Endodermal cell (in vitro differentiated cells): ENCODE measurements around the gene QSOX1. TPM values are rescaled to one million over a fixed set of nuclear protein-coding genes. Genes with fewer than 3 reads are reported as not detected.

Experiments used
- DNase-seq: peaks from one replicate; pipeline ENCODE4 v3.0.0-alpha.2; 2017
- H3K27ac ChIP-seq: 2 replicates; pipeline ENCODE4 v1.5.1; 2013; ENCODE audit warnings: mild to moderate bottlenecking, low read depth, low read length, moderate library complexity
- H3K27me3 ChIP-seq: 2 replicates; pipeline ENCODE4 v1.6.1; 2013; ENCODE audit warnings: mild to moderate bottlenecking, low read length, moderate library complexity; ENCODE audit not compliant: insufficient read depth, control insufficient read depth, poor library complexity, severe bottlenecking
- H3K36me3 ChIP-seq: 2 replicates; pipeline ENCODE4 v1.7.0; 2013; ENCODE audit warnings: mild to moderate bottlenecking, low read length, moderate library complexity; ENCODE audit not compliant: control insufficient read depth, insufficient read depth
- H3K4me1 ChIP-seq: one replicate; pipeline ENCODE4 v1.7.0; 2013; ENCODE audit warnings: low read length; ENCODE audit not compliant: control insufficient read depth, insufficient read depth
- H3K4me3 ChIP-seq: 2 replicates; pipeline ENCODE4 v1.5.1; 2013; ENCODE audit warnings: mild to moderate bottlenecking, low read length, moderate library complexity
- H3K9ac ChIP-seq: 2 replicates; pipeline ENCODE4 v1.6.1; 2013; ENCODE audit warnings: mild to moderate bottlenecking, low read length, moderate library complexity; ENCODE audit not compliant: poor library complexity, severe bottlenecking; ENCODE audit errors: extremely low read depth
- H3K9me3 ChIP-seq: 2 replicates; pipeline ENCODE4 v1.6.1; 2013; ENCODE audit warnings: mild to moderate bottlenecking, low read length, moderate library complexity; ENCODE audit not compliant: control insufficient read depth
- H3K27ac Mint-ChIP-seq: 2 replicates; pipeline ENCODE4 v1.8.0; 2020; ENCODE audit warnings: mixed read lengths
- H3K27me3 Mint-ChIP-seq: 2 replicates; pipeline ENCODE4 v1.8.0; 2021; ENCODE audit warnings: mild to moderate bottlenecking, mixed read lengths; ENCODE audit not compliant: insufficient read depth
- H3K36me3 Mint-ChIP-seq: 2 replicates; pipeline ENCODE4 v1.8.0; 2020; ENCODE audit warnings: low read depth, mixed read lengths
- H3K4me1 Mint-ChIP-seq: 2 replicates; pipeline ENCODE4 v1.8.0; 2020; ENCODE audit warnings: mixed read lengths
- H3K4me3 Mint-ChIP-seq: 2 replicates; pipeline ENCODE4 v1.8.0; 2020; ENCODE audit warnings: mild to moderate bottlenecking, moderate library complexity, mixed read lengths
- H3K9me3 Mint-ChIP-seq: 2 replicates; pipeline ENCODE4 v1.8.0; 2020; ENCODE audit warnings: mild to moderate bottlenecking, mixed read lengths
- CTCF ChIP-seq: fragments of 200-600 bp; sonication (generic); conservative IDR thresholded peaks from 2 replicates; pipeline ENCODE4 v1.5.0; 2021; ENCODE audit warnings: antibody characterized with exemption, mild to moderate bottlenecking
- WGBS, 2 experiments: methylation state at CpG; one replicate each; pipeline versions ENCODE4 v1.1.5 to v1.1.7; 2013; ENCODE audit warnings: missing lambda C conversion rate in 2 of 2, mixed read lengths in 1 of 2; ENCODE audit not compliant: insufficient coverage in 1 of 2, insufficient read length in 1 of 2; 5-methylcytosine and 5-hydroxymethylcytosine counted together
- total RNA-seq, 2 donors: library from RNA; stranded (reverse); fragmentation: NEBNext Ultra II Directional in 1 of 2; extraction: Animal tissue kit (Norgen Biotek cat#: 25700) in 1 of 2; gene quantifications; 2 replicates in 1 of 2; 3 replicates in 1 of 2; pipeline ENCODE4 v1.2.1, GENCODE V29; 2021

Gene QSOX1
- total RNA-seq, 2 donors from 2014 or later: 77.9 to 116 TPM

DNA sequence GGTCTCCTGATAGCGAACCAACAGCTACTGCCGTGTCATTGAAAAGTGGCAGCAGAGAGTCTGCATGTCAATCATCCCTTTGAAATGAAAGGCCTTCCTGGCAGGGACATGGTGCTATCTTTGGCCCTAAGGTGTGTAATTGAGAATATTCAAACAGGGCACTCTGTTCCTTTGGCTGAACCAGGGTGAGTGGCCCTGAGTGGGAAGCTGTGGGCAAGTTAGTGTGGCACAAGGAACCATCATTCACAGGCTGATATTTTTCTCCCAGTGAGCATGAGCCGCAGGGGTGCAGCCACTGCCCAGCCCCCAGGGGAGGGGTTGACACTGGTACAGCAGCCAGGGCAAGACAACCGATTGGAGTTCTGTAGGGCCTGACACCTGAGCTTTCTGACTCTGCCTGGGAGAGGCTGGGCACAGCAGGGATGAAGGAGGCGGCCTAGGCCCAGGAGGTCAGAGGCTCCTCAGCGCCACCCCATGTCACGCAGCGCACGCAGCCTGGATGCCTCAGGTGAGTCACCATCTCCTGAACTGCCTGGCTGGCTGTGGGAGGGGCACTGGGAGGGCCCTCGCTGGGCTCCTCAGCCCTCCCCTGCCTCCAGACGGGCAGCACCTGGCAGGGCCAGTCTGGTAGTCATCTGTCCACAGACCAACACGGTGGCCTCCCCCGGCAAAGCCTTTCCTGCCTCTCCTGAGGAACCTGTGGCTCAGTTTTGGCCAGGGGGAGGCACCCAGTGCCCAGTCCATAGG lies 13.2 kb downstream of the QSOX1 start:
- peaks cover 13% of the 10 kb centered on the region for H3K4me1 Mint-ChIP-seq
- H3K9me3 ChIP-seq: no peaks in the 10 kb centered on the region
- no peak overlapping the region for H3K27ac ChIP-seq
- no peaks in the 10 kb centered on the region for H3K27me3 ChIP-seq
- H3K36me3 Mint-ChIP-seq: peaks cover 13% of the 10 kb centered on the region
- no peaks in the 10 kb centered on the region for H3K27me3 Mint-ChIP-seq
- no peak overlapping the region for H3K4me3 Mint-ChIP-seq
- peaks cover 11% of the 10 kb centered on the region for H3K4me1 ChIP-seq
- H3K36me3 ChIP-seq: peaks cover 14% of the 10 kb centered on the region
- DNase-seq: peak; percentile 97
- no peaks in the 10 kb centered on the region for H3K9me3 Mint-ChIP-seq
- WGBS, 2 experiments: 64 to 77% methylated on average over 5 to 13 of the region's 13 CpGs
- H3K9ac ChIP-seq: peak overlapping the region; percentile 8
- peak overlapping the region; percentile 84 for H3K27ac Mint-ChIP-seq
- H3K4me3 ChIP-seq: no peak overlapping the region
- TF ChIP-seq CTCF: no peak

GRCh38 chr1:180168786-180169639 lies 14.3 kb downstream of the QSOX1 start:
- DNase-seq: peak; percentile 93
- H3K4me1 Mint-ChIP-seq: peaks cover 13% of the 10 kb centered on the region
- Histone ChIP-seq H3K9me3 (no peaks in the 10 kb centered on the region), H3K4me1 (peaks cover 11% of the 10 kb centered on the region), H3K4me3 (no peak overlapping the region), H3K27ac (no peak overlapping the region), H3K36me3 (peaks cover 14% of the 10 kb centered on the region), H3K27me3 (no peaks in the 10 kb centered on the region), H3K9ac (no peak overlapping the region)
- peak; percentile 85 for TF ChIP-seq CTCF
- no peak overlapping the region for H3K4me3 Mint-ChIP-seq
- peaks cover 10% of the 10 kb centered on the region for H3K36me3 Mint-ChIP-seq
- H3K9me3 Mint-ChIP-seq: no peaks in the 10 kb centered on the region
- 80 to 84% methylated on average over 10 to 12 of the region's 12 CpGs for WGBS, 2 experiments
- H3K27me3 Mint-ChIP-seq: no peaks in the 10 kb centered on the region
- peak overlapping the region; percentile 71 for H3K27ac Mint-ChIP-seq

GRCh38 chr1:180169640-180170195 lies 15.0 kb downstream of the QSOX1 start:
- DNase-seq: no peak
- Mint-ChIP-seq H3K9me3 (no peaks in the 10 kb centered on the region), H3K27ac (no peak overlapping the region), H3K4me3 (no peak overlapping the region), H3K27me3 (no peaks in the 10 kb centered on the region), H3K4me1 (peaks cover 12% of the 10 kb centered on the region), H3K36me3 (peaks cover 8% of the 10 kb centered on the region)
- TF ChIP-seq CTCF: no peak
- Histone ChIP-seq H3K27ac (no peak overlapping the region), H3K36me3 (peaks cover 14% of the 10 kb centered on the region), H3K9me3 (no peaks in the 10 kb centered on the region), H3K4me1 (peaks cover 11% of the 10 kb centered on the region), H3K9ac (no peak overlapping the region), H3K27me3 (no peaks in the 10 kb centered on the region), H3K4me3 (no peak overlapping the region)
- 75 to 88% methylated on average over 4 to 13 of the region's 13 CpGs for WGBS, 2 experiments
